GM19452 (cell line): Measurements from ENCODE around the gene CDH26.

Source experiments
- ATAC-seq: cut with Tn5 transposase; IDR thresholded peaks from one replicate; pipeline ENCODE4 v1.9.1; 2021; ENCODE audit not compliant: unreplicated experiment

CDH26 gene

DNA sequence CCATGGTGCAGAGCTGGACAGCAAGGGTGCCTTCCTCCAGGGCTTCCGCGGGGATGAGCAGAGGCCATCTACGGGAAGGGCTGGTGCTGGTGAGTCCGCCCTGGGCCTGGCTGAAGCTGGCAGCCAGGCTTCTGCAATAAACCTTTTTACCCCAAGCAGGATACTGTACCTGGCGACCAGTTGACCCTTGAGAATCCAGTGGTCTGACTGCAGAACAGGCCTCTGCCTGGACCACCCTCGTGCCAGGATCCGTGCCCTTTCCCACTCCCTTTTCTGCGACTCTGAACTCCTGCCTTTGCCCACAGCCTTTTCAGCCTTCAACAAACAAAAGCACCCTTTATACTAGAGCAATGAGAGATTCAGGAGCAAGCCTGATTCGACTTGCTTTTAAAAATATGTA, 18.9 kb downstream of the CDH26 start:
- ATAC-seq: no peak

DNA sequence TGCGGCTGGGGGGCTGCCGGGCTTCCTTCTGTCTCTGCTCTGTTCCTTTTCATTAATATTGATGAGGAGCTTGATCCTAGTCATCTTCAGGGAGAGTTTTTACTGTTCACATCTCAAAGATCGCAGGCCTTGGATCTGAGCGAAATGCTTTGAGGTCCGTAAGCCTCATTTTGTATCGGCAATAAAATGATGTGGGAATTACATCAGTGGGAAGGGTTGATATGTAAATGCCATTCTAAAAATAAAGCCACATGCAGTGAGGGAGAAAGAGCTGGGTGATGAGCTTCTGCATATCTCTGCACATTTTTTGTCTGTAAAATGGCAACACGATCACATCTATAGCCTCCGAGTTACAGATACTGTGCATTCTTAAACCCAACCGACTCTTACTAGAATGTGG, 24.9 kb downstream of the CDH26 start:
- no peak for ATAC-seq

DNA sequence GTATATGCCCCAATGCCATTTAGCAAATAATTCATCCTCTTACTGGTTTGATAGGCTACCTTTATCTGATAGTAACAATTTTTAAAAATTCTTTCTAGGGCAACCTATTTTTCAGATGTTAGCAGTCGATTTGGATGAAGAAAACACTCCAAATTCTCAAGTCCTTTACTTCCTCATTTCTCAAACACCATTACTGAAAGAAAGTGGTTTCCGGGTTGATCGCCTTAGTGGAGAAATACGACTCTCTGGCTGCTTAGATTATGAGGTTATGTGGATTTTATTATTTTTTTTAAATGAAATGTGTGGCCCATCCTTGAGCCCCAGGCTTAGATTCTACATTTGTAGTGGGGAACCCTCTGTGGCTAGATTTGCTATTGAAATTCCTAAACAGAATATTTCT, 26.3 kb downstream of the CDH26 start:
- ATAC-seq: no peak

DNA sequence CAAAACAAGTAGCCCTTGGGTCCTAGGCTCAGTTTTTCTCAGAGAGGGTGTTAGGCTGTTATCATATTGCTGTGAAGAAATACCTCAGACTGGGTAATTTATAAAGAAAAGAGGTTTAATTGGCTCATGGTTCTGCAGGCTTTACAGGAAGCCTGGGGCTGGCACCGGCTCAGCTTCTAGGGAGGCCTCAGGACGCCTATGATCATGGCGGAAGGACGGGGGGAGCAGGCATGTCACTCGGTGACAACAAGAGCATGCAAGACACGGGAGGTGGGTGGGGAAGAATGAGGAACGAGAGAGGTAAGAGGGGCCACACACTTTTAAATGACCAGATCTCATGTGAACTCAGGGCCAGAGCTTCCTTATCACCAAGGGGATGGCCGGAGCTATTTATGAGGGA, 26.9 kb downstream of the CDH26 start:
- no peak for ATAC-seq

DNA sequence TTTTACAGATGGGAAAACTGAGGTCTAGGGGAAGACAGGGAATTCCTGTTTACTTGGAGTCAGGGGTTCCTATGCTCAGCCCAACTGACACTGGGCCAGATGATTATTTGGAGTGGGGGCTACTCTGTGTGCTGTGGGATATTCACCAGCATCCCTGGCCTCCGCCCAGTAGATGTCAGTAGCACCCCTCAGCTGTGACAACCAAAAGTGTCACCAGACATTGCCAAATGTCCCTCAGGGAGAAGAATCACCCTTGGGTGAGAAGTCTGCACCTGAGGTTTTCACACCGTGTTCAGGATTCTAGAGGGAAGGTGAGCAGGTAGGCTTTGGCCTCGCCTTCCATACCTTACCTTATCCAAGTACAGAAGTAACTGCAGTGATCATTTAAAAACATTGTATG, 27.6 kb downstream of the CDH26 start:
- no peak for ATAC-seq

DNA sequence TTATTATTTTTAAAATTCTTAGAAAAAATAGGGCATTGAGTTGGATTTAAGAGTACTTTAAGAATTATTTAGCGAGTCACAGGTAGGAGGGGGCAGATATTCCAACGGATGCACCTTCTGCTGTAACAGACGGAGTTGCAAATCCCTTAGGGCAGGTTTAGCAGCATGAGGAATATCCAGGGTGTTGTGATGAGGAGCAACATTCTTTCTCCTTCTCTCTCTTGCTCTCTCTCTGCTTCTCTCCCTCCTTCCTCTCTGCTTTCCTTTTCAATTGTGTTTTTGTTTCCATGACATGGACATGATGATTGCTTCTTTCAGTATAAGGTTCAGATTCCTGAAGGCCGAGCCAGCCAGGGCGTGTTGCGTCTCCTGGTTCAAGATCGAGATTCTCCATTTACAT, 28.9 kb downstream of the CDH26 start:
- ATAC-seq: no peak

DNA sequence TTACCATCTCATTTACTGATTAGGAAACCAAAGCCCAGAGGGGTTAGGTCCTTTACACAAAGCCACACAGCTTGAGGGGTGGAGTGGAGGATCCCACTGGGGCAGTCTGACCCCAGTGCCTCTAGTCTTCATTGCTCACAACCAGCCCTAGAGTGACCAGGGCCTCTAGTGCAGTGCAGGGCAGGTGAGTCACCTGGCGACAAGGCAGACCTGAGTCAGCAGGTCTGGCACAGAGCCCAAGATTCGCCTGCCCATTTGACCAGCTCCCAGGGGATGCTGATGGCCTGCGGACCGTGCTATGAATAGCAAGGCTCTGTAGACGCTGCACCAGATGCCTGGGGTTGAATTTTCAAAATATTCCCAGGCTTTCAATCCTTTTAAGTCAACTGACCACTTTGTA, 29.9 kb downstream of the CDH26 start:
- no peak for ATAC-seq

DNA sequence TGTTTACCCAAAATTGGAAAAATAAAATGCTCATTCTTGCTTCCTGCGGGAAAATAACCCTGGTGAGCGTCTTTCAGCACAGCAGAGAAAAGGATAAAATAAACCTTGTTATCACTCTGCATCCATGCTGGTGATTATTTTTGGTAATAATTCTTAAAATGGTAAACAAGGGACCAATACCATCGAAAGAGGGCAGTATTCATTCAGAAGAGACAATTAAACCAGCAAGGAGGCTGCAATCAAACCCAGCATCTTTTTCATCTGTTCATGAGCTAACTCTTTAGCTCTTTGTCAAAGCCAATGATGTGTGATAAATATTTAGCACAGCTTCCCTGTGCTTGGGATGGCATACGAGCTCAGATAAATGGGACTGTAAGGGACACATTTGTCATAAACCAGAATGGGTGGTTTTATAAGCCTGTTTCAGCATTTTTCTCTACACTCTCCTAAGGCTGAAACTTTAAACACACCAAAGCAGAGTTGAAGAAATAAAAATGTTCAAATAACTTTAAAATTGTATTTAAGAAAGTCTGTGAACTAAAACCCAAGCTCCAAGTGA, 34.4 kb downstream of the CDH26 start:
- no peak for ATAC-seq

DNA sequence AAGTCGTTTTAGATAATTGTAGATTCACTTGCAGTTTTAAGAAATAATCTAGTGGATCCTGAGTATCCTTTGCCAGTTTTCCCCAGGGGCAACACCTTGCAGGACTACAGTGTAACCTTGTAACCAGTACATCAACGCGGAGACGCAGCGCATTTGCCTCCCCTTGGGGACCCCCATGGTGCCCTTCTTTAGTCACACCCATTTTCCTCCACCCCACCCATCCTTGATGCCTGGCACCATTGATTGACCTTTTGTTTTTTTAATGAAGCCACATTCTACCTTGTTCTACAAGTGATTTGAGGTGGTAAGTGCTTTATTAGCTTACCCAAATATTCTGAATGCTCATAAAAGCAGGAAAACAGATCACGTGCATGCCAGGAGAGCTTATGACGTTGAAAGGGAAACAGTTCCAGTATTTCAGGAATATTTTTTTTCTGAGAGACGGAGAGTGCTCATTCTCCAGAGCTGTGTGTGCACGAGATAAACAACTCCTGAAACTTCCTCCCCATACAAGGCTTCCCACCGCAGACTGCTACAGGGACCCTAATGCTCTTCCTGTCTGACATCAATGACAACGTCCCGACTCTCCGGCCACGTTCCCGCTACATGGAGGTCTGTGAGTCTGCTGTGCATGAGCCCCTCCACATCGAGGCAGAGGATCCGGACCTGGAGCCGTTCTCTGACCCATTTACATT, 35.7 kb downstream of the CDH26 start:
- no peak for ATAC-seq

DNA sequence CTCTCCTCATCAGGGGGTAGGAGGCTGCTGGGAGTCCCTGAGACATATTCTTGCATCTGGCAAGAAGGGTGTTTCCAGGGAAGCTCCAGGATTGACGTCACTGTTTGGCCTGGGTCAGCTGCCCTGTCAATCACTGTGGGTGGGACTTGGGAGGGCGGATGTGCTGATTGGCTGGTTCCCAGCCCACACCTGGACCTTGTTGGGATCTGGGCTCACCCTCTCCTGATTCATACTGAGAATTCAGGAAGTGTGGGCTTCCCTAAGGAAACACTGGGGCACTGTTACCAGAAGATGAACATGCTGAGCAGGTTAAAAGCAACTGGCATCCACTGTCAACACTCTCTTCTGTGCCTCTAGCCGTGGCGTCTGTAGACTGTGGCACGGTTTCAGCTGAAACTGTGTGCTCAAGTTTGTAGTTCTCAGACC, 36.5 kb downstream of the CDH26 start:
- no peak for ATAC-seq

DNA sequence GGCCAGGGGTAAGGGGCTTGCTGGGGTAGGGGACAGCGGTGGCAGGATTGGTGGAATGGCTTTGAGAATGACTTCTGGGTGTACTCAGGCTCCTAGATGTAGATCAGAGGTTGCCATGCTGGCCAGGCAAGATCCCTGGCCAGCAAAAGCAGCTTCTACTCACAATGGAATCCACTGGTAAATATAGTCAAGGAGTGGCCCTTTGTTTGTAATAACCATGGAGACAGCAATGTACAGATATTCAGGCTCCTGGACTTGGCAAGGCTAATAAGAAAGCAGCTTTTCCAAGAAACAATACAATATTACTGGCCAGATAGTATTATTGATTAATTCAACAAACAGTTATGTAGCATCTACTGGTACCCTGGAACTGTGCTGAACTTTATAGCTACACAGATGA, 37.9 kb downstream of the CDH26 start:
- no peak for ATAC-seq

DNA sequence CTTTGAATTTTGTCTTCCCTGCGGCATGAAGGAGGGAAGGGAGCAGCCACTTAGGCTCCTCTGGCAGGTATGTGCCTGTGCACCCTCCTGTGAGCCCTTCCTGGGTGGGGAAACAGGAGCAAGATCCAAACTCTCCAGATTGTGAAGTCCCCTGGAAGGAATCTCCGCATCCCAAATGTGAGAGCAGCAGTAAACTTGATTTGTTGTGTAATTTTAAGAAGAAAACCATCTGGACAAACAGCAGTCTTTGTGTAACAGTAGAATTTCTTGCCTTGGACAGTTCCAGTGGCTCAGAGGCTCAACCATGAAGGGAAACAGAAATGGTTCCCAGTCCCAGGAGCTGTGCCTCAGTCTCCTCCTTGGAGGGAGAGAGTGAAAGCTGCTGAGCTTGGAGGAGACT, 39.7 kb downstream of the CDH26 start:
- ATAC-seq: no peak

DNA sequence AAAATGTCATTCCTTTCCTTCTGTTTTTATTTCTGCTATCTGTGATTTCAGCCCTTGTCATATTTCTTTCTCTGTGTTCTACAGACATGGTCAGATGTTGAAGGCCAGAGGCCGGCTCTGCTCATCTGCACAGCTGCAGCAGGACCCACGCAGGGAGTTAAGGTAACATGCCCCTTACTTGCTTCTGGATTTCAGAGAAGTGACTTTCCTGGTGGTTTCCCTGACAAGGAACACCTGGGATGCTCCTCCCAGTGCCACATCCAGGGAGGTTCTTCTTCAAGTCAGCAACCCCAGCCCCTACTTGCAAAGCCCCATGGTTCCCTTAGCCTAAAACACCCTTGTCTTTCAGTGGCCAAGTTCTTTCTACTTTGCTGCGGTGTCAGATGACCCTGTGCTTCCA, 41.3 kb downstream of the CDH26 start:
- ATAC-seq: no peak

DNA sequence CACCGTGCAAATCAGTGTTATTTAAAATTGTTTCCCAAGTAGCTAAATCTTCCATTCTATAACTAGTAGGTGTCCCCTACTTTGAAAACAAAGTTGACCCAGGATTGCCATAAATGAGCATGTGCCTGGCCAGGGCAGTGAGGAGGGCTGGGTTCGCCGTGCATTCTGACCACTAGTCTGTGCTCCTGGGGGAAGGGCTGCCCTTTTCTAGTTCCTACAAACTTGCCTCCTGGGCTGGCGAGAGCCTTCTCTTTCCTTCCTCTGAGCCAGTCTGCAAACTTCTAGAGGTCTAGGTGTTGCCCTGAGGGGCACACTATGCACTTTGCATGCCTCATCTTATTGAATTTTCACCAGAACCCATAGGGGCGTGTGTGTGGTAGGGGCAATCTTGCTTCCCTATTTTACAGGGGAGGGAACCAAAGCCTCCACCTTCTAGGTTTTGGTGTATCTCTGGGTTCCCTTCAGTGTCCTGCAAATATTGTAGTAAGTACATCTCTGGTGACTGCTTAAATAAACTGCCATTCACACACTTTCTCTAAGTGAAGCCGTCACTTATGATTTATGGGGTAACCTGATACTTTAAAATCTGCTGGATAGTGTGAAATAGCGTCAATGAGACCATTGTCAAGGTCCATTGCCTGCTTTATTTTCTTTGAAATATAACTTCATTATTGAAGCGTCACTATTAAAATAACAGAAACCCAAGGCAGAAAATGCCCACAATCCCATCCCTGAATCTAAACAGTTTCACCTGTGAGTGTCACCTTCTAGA, 42.2 kb downstream of the CDH26 start:
- no peak for ATAC-seq

DNA sequence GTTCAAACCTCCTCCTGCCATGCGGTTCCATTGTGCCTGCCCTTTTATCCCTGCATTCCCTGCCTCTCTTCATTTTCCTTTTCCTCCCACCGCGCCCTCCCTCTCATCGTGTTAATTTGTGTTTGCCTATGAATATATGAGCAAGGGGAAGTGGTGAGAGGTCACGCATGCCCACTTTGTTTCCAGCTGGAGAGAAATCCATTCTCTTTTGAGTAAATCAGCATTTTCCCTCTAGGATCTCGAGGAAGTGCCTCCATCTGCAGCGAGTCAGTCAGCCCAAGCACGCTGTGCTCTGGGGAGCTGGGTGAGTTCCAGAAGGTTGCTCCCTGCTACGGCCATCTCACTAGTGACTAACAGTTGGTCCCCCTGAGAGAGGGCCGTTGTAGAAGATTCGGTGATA, 42.9 kb downstream of the CDH26 start:
- no peak for ATAC-seq

DNA sequence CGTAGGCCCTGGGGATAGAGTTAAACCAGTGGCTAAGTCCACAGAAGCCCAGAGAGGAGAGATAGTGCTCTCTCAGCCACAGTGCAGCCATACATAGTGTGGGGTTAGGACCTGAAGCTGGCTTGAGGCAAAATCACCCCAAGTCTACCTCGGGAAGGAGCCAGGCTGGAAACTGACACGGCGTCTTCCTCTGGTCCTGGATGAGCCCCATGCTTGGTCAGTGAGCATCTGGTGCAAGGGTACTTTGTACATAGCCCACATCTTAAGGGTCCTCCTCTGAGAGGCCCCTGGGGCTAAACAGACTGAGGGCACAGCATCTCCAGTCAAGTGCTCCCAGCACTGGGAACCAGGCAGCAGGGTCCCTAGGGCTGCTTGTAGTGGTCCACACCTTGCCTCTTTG, 45.6 kb downstream of the CDH26 start:
- no peak for ATAC-seq

DNA sequence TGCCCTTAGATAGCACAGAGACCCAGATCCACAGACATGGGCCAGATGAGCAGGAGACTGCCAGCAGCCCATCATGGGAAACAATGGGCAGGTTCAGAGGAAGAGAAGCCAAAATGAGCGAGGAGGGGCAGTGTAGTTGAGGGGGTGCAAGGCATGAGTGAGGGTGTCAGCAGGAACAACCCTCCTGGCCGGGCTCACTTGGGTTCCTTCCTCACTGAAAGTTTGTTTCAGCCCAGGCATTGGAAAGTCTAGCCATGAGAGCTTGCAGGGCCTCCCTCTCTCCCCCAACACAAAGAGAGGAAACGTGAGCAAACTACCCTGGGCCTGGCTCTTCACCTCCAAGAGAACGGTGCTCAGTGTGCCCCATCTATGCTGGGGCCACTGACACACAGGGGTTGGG, 48.0 kb downstream of the CDH26 start:
- ATAC-seq: no peak

DNA sequence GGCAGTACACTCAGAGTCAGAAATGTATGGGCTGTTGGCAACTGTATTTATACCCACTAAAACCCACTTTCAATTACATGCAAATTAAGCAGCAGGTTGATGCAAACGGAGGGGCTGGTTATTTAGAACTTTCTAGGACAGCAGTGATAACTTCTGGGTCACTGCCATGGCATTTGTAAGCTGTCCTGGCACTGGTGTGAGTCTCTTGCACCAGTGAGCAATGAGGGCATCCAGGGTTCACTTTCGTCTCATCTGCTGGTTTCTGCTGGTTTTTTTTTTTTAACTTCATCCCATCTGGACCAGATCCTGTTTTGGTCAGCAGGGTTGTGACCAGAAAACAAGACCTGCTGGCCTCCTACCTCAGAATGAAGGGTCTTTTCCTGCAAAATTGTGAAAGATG, 49.2 kb downstream of the CDH26 start:
- ATAC-seq: no peak

DNA sequence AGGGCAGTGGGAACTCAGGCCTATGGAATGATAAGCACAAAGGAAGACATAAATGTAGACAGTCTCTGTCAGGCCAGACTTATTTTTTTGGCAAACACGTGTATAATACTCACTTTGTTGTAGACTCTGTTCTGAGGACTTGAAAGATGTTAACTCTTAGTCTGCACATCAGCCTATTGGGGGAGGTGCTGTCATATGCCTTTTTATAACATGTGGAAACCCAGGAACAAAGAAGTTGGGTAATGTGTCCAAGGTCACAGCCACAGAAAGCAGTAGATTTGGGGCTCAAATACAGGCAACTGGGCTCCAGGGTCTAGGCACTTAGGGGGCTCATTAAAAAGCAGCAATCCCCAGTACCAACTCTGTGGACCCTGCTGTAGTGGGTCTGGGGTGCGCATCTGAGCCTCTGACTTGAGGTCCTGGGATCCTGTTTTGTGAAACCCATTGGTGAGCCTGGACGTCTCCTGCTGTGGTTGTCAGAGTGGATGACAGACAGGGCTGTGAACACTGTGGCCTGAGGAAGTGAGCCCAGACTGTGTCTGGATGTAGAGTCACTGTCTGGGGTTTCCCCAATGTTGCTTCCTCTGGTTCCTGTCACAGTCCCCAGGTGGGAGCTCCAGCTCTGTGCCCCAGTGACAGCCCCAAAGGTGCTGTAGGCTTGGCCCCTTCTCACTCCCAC, 50.0 kb downstream of the CDH26 start:
- no peak for ATAC-seq

DNA sequence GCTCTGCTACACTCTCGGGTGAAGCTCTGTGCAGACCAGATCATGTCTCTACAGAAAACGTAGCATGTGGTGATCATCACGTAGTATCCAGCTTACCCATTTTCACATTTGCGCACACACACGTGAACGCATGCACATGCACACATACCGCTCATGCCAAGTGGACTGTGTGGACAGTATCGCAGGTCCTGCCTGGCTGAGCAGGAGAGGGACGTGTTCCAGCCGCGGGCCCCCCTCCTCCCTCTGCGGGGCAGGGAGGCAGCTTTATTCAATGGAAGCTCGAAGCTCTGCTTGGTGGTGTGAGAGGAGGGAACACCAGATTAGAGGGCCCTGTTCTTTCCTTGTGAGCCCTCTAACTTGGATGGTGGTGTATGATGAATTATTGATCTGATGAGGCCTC, 51.1 kb downstream of the CDH26 start:
- ATAC-seq: no peak

DNA sequence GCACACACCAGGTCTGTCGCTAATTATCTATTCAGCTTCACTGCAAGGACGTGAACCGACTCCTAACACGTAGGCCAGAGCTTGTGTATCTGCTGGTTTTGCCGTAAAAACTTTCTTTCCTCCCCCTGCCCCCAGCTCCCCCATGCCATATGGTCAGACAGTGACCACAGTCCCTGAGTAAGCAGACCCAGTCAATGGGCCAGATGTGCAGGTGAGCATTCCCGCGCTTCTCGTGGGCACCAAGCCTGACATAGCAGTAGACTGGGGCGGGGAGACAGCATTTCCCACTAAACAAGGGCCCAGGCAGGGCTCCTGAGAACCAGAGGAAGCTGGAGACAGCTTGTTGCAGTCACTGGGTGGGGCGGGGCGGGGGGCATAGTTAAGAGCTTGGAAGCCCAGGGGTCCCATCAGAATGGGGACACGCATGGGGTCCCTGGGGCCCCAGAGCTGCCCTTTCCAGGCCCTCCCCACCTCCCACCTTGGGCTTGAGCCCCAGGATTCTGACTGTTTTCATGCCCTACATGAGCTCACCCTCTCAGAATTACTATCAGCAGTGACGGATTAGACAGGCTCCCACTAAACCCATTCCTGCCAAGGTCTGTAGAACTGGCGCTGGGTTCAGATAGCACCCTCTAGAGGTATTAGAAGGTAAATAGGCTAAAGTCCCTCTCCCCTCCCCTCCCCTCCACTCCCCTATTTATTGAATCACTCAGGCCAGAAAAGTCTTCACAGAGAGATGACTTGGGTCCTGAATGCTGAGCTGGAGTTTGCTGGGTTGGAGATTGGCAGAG, 51.8 kb downstream of the CDH26 start:
- ATAC-seq: no peak
